Measurements from ENCODE around the gene ADARB2.

Gene ADARB2

GRCh38 chr10:1208366-1209311, 528.7 kb downstream of the ADARB2 start:
- no peak for DNase-seq

- no peak for DNase-seq
These were observed 530.7 kb downstream of the ADARB2 start for GRCh38 chr10:1206601-1207000.

GRCh38 chr10:1206101-1206500, 531.2 kb downstream of the ADARB2 start:
- DNase-seq, result no peak

- DNase-seq, result no peak
These were observed 531.8 kb downstream of the ADARB2 start for GRCh38 chr10:1205450-1206030.

DNA sequence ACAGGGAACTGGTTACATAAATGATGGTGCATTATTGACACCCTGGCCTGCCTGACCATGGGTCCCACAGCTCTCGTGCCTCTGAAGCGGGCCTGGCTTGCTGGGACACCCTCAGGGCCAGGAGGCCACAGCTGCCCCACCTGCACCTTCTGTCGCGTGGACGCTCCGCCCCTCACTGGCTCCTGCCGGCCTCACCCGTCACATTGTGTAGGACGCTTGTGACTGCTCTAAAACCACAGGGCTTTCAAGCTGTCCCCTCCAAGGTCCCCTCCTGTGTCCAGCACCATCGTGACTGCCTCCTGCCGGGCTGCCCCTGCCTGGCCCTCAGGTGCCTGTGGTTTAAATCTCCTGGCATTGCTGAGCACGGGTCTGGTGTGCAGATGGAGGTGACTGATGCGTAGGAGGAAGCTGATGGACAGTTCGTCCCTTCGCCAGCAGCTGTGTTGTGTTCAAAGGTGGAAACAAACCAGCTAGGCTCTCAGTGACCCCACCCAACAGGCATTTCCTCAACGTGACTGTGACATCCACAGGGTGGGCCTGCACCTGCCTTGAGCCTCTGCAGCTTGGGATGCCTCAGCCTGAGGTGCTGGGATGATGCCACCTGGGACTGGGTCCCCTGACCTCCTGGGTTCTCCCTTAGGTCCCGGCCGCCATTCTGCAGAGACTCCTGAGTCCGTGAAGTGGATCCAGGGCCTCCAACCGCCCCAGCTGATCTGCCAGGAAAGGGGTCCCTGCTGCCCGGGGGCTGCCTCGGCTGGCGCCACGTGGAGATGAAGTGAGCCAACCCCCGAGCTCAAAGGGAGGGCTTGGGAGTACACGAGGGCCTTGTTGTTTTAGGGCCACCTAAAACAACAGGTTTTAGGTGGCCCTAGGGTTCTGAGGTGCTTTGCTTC, 532.6 kb downstream of the ADARB2 start:
- no peak for DNase-seq

GRCh38 chr10:1203704-1204103, 533.6 kb downstream of the ADARB2 start:
- no peak for DNase-seq

DNA sequence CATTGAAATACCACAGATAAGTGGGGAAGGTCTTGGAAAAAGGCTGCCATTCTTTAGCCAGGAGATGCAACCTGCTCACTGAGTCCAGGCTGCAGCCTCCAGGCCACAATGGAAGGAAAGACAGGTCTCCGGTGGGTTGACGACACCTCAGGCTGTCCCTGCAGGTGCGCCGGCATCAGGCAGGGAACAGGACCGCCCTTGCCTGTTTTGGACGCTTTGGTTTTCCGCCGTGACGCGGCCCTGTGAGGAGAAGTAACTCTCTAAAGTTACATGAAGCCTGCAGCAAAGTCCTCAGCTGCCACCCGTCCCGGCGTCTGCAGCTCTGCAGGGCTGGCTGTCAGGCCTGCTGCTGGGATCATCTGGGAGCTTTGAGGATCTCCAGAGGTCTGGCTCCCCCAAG, 534.1 kb downstream of the ADARB2 start:
- DNase-seq, result no peak

GRCh38 chr10:1202343-1202742, 535.0 kb downstream of the ADARB2 start:
- DNase-seq, result no peak

- no peak for DNase-seq
These were observed 536.2 kb downstream of the ADARB2 start for GRCh38 chr10:1200866-1201807.

- DNase-seq, result no peak
These were observed 537.2 kb downstream of the ADARB2 start for GRCh38 chr10:1199897-1200721.

- DNase-seq, result no peak
These were observed 538.0 kb downstream of the ADARB2 start for GRCh38 chr10:1199345-1199673.

DNA sequence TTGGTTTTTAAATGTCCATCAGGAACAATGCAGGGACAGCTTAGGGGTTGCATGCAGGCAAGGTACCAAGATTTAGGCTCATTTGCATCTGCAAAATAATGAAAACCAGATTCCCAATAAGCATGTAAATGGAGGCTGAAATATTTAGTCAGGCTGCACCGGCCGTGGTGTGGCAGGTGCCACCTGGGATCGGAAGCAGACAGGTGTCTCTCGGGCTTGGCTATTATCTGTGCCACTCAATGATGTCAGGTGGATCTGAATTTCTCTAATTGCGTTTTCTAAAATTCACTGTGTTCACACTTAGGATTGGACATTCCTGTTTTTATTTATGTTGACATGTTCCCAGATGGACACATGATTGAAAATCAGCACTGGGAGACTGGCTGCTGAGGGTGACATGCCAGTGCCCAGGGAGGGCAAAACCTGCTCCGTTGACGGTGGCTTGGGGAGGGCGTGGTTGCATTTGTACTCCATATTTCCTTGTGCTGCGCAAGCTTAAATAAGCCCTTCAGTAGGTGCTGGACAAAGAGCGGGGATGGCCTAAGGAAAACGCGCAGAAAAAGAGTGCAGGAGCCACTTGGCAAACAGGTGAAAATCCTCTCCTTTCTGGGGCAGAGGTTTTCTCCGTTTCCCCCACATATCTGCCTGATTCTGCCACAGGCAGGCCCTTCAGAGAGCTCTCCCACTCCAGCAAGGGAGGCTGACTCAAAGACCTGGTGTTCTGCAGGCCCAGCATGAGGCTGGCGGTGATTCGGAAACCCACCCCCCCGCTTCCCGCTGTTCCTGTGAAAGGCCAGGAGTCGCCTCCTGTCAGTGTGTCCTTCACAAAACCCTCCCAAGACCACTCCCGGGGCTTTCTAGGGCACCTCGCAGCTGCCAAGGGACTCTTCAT, 538.6 kb downstream of the ADARB2 start:
- peak; percentile 25 for DNase-seq

DNA sequence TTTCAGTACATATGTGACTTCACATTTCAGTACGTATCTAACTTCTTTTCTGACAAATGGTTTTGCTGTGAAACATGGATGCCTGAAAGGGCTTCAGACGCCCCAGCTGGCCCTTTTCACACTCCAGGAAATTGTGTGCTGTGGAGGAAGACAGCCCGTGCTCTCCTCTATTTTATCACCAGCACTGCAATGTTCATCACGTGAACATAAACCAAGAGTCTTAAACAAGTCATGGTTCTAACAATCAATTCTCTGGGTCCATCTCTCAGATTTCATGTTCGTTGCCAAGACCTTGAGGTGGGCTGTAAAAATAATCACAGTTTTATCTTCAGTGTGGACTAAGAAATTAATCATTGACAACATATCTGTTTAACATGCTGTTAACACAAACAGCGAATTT, 539.9 kb downstream of the ADARB2 start:
- no peak for DNase-seq

GRCh38 chr10:1196656-1197055, 540.7 kb downstream of the ADARB2 start:
- no peak for DNase-seq

- DNase-seq, result no peak
These were observed 541.5 kb downstream of the ADARB2 start for GRCh38 chr10:1195828-1196227.

DNA sequence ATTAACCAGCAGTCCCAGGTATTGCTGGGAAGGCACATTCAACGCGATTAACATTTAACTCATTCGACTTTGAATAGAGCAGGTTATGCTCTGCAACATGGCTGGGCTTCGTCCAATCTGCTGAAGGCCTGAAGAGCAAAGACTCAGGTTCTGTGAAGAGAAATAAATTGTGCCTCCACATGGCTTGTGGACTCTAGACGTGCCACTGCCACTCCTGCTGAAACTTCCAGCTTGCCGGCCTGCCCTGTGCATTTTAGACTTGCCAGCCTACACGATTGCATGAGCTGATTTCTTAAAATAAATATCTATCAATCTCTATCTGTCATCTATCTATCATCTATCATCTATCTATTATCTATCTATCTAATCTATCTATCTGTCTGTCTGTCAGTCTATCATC, 543.2 kb downstream of the ADARB2 start:
- no peak for DNase-seq

GRCh38 chr10:1193561-1193960, 543.8 kb downstream of the ADARB2 start:
- no peak for DNase-seq

- DNase-seq, result no peak
These were observed 545.6 kb downstream of the ADARB2 start for GRCh38 chr10:1191752-1192151.

GRCh38 chr10:1190791-1191490, 546.4 kb downstream of the ADARB2 start:
- DNase-seq, result no peak

DNA sequence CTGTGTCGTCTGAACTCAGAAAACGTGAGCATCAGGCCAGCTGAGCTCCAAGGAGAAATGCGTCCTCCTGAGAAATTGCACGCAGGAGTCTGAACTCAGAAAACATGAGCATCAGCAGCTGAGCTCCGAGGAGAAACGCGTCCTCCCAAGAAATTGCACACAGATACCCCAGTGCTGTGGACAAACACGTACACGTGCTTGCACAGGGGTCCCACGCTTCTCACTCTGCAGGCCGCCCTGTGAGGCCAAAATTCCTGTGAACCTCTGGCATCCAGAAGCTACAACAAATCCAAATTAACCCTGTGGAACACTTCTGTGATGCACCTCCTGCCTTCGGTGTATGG, 547.3 kb downstream of the ADARB2 start:
- DNase-seq, result no peak
